K562 (cell line): ENCODE measurements around the gene HMCN2. TPM values are rescaled to one million over a fixed set of nuclear protein-coding genes. Genes with fewer than 3 reads are reported as not detected.

Experiments used
- ATF2 ChIP-seq: sonication (generic); formaldehyde crosslinking; IDR thresholded peaks from 2 replicates; pipeline ENCODE4 v1.8.1; 2022; ENCODE audit warnings: missing genetic modification reagents
- ATF7 ChIP-seq: fragments of 450-650 bp; IDR thresholded peaks from 2 replicates; pipeline ENCODE4 v1.7.1; 2014; ENCODE audit warnings: mild to moderate bottlenecking, moderate library complexity
- CTBP1 ChIP-seq: fragments of 450-650 bp; IDR thresholded peaks from 2 replicates; pipeline ENCODE4 v1.6.1; 2016; ENCODE audit warnings: borderline replicate concordance
- DIDO1 ChIP-seq: fragments of 450-650 bp; IDR thresholded peaks from 2 replicates; pipeline ENCODE4 v1.6.1; 2016; ENCODE audit warnings: low read depth, missing biosample characterization, missing genetic modification characterization
- ESRRA ChIP-seq: fragments of 450-650 bp; IDR thresholded peaks from 2 replicates; pipeline ENCODE4 v1.6.1; 2014; ENCODE audit warnings: low read depth, mild to moderate bottlenecking, moderate library complexity, borderline replicate concordance
- FOXP1 ChIP-seq: sonication (generic); formaldehyde crosslinking; IDR thresholded peaks from 2 replicates; pipeline ENCODE4 v1.8.0; 2022; ENCODE audit warnings: mild to moderate bottlenecking, missing genetic modification reagents
- GTF2A2 ChIP-seq: IDR thresholded peaks from 2 replicates; pipeline ENCODE4 v1.6.1; 2016; ENCODE audit warnings: mild to moderate bottlenecking, missing genetic modification characterization, missing compliant biosample characterization
- MBD2 ChIP-seq: sonication (generic); IDR thresholded peaks from 2 replicates; pipeline ENCODE4 v1.6.1; 2016; ENCODE audit warnings: low read depth, borderline replicate concordance
- MTA1 ChIP-seq: fragments of 450-650 bp; IDR thresholded peaks from 2 replicates; pipeline ENCODE4 v1.6.1; 2017; ENCODE audit warnings: borderline replicate concordance
- NEUROD1 ChIP-seq: fragments of 150-350 bp; IDR thresholded peaks from 2 replicates; pipeline ENCODE4 v1.6.1; 2014; ENCODE audit warnings: borderline replicate concordance, low read length, low read depth; ENCODE audit not compliant: partially characterized antibody
- NR1H2 ChIP-seq: sonication (generic); formaldehyde crosslinking; IDR thresholded peaks from 2 replicates; pipeline ENCODE4 v1.4.0; 2020; ENCODE audit warnings: mild to moderate bottlenecking, missing genetic modification reagents
- PHF8 ChIP-seq: fragments of 200-600 bp; sonication (generic); IDR thresholded peaks from 2 replicates; pipeline ENCODE4 v1.6.1; 2012; ENCODE audit warnings: mixed run types, mild to moderate bottlenecking, inconsistent platforms, low read length, moderate library complexity, borderline replicate concordance
- RBBP5 ChIP-seq: fragments of 200-600 bp; sonication (generic); IDR thresholded peaks from 2 replicates; pipeline ENCODE4 v1.6.1; 2012; ENCODE audit warnings: borderline replicate concordance, mild to moderate bottlenecking, low read length, control low read depth, inconsistent platforms; ENCODE audit not compliant: insufficient read depth, poor library complexity, severe bottlenecking
- RBM17 ChIP-seq: fragments of 200-400 bp; formaldehyde crosslinking; IDR thresholded peaks from 2 replicates; pipeline ENCODE4 v1.6.1; 2017; ENCODE audit warnings: low read depth, mild to moderate bottlenecking, low read length, borderline replicate concordance
- SMARCE1 ChIP-seq: fragments of 450-650 bp; IDR thresholded peaks from 2 replicates; pipeline ENCODE4 v1.7.1; 2016; ENCODE audit warnings: mild to moderate bottlenecking
- TBL1XR1 ChIP-seq, 2 experiments: IDR thresholded peaks; 2 replicates each; pipeline ENCODE4 v1.6.1; 2012; ENCODE audit warnings: improper control_type of control experiment in 2 of 2, low read length in 2 of 2, mild to moderate bottlenecking in 1 of 2
- TFAP4 ChIP-seq: sonication (generic); formaldehyde crosslinking; IDR thresholded peaks from 2 replicates; pipeline ENCODE4 v1.8.0; 2022; ENCODE audit warnings: missing genetic modification reagents, mild to moderate bottlenecking, moderate library complexity, borderline replicate concordance
- ZNF277 ChIP-seq: fragments of 250-450 bp; sonication (Bioruptor Pico); IDR thresholded peaks from 2 replicates; pipeline ENCODE4 v1.8.0; 2022; ENCODE audit warnings: inconsistent platforms, mild to moderate bottlenecking, moderate library complexity, borderline replicate concordance
- ZNF589 ChIP-seq: fragments of 200-800 bp; sonication (Bioruptor generic); IDR thresholded peaks from 2 replicates; pipeline ENCODE4 v1.6.1; 2016; ENCODE audit warnings: low read depth, missing genetic modification characterization, missing compliant biosample characterization
- ZNF76 ChIP-seq: fragments of 250-450 bp; sonication (Bioruptor Pico); IDR thresholded peaks from 2 replicates; pipeline ENCODE4 v1.4.0; 2020; ENCODE audit warnings: mild to moderate bottlenecking, moderate library complexity, borderline replicate concordance
- polyA plus RNA-seq, 8 experiments: library from polyadenylated mRNA; depleted of rRNA in 4 of 8; stranded (reverse) in 5 of 8; unstranded in 3 of 8; fragments of >200 nt; fragmentation: Nextera tagmentation in 2 of 8; fragmentation: Illumina TruSeq in 1 of 8; extraction: Ambion mirVana in 2 of 8; extraction: Trizol in 1 of 8; gene quantifications; 2 replicates each; pipeline versions ENCODE4 v1.2.1 to v1.2.3, GENCODE V29; 2011 to 2014; ENCODE audit warnings: inconsistent platforms in 1 of 8, missing spikeins in 1 of 8
- total RNA-seq, 7 experiments: library from RNA; depleted of rRNA in 6 of 7; stranded (reverse); fragments of >200 nt in 6 of 7; fragmentation: Illumina TruSeq in 2 of 7; extraction: Trizol in 2 of 7; gene quantifications; 2 replicates each; pipeline versions ENCODE4 v1.2.1 to v1.2.3, GENCODE V29; 2011 to 2021; ENCODE audit warnings: low replicate concordance in 1 of 7
- TF ChIP-seq, protein P1 (sequence below), 2 experiments: fragments of 250-450 bp in 1 of 2; fragments of 450-650 bp in 1 of 2; sonication (Bioruptor Pico) in 1 of 2; IDR thresholded peaks; 2 replicates each; pipeline versions ENCODE4 v1.6.1 to v1.8.0; 2016 to 2021; ENCODE audit warnings: mild to moderate bottlenecking in 2 of 2, moderate library complexity in 2 of 2, missing compliant biosample characterization in 1 of 2, missing genetic modification characterization in 1 of 2
- TF ChIP-seq, protein P2 (sequence below), 2 experiments: fragments of 450-650 bp in 1 of 2; sonication (generic) in 1 of 2; formaldehyde crosslinking; conservative IDR thresholded peaks; 2 replicates each; pipeline versions ENCODE4 v1.4.0 to v1.8.1; 2020 to 2022; ENCODE audit warnings: mild to moderate bottlenecking in 1 of 2, missing genetic modification reagents in 1 of 2

The HMCN2 gene
- total and polyA plus RNA-seq, 9 of the 15 experiments (the other 6 are each of a cell fraction or from before 2014, with no cell fraction given): 0.01 TPM; not detected in 8

DNA sequence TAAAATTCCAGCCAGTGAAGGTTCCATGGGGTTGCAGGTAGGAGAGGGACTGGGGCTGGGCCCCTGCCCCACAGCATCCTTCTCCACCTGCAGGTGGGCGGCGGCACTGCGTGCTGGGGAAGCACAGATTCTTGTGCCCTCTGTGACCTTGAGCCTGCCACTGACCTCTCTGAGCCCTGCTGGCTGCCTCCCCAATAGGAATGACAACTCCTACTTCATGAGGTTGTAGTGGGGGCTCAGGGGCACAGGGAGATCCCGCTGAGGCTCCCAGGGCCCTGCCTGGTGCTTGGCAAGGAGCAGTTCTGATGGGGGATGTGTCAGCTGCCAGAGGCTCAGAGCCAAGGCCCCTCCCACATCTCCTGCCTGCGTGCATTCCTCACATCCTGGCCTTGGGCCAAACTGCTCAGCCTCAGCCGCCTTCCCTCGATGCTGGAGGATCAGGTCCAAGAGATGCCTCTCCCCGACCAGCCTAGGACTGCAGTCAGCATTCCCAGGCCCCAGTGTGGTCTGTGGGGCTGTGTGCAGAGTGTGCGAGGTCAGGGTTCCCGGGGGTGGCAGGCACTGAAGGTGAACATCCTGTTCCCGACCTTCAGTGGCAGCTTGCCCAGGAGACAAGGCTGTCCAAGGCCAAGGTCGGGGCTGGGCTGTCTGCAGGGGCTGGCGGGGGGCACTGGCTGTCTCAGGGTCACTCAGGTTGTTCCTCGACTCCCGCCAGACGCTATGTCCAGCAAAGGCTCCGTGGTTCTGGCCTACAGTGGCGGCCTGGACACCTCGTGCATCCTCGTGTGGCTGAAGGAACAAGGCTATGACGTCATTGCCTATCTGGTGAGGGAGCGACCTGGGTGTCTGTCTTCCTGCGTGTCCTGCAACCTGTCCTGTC lies 186.2 kb downstream of the HMCN2 start (continued):
- TF ChIP-seq TBL1XR1 (IDR thresholded peaks at IDR 0.05; ENCODE audit: low read length in 2 of 2) (no peak), PHF8 (no peak), NEUROD1 (no peak), MTA1 (no peak), ZNF589 (CRISPR knock-in tag) (no peak), DIDO1 (no peak), CTBP1 (peak; percentile 93), GTF2A2 (no peak), ESRRA (peak; percentile 99), ZNF277 (no peak), ATF2 (peak; percentile 88; the same call in 1 of the 2 replicates), RBBP5 (no peak), TFAP4 (CRISPR knock-in tag) (peak; percentile 46; the same call in 1 of the 2 replicates), NR1H2 (no peak), ZNF76 (no peak), SMARCE1 (no peak), MBD2 (no peak), ATF7 (peak; percentile 98), FOXP1 (CRISPR knock-in tag) (no peak), RBM17 (no peak)
- TF ChIP-seq, protein P1, sequence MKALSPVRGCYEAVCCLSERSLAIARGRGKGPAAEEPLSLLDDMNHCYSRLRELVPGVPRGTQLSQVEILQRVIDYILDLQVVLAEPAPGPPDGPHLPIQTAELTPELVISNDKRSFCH (CRISPR knock-in tag; IDR thresholded peaks at IDR 0.05): no peak
- TF ChIP-seq, protein P1 (tag; IDR thresholded peaks at IDR 0.05): no peak
- TF ChIP-seq, protein P2, sequence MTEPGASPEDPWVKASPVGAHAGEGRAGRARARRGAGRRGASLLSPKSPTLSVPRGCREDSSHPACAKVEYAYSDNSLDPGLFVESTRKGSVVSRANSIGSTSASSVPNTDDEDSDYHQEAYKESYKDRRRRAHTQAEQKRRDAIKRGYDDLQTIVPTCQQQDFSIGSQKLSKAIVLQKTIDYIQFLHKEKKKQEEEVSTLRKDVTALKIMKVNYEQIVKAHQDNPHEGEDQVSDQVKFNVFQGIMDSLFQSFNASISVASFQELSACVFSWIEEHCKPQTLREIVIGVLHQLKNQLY (CRISPR knock-in tag; conservative IDR thresholded peaks at IDR 0.05): no peak
